HG02970 (cell line): Measurements from ENCODE around the gene CRIM1.

Source experiments
- ATAC-seq: cut with Tn5 transposase; IDR thresholded peaks from one replicate; pipeline ENCODE4 v1.9.1; 2021; ENCODE audit warnings: mild to moderate bottlenecking, moderate library complexity, moderate number of reproducible peaks; ENCODE audit not compliant: unreplicated experiment, low FRiP score

CRIM1 gene

DNA sequence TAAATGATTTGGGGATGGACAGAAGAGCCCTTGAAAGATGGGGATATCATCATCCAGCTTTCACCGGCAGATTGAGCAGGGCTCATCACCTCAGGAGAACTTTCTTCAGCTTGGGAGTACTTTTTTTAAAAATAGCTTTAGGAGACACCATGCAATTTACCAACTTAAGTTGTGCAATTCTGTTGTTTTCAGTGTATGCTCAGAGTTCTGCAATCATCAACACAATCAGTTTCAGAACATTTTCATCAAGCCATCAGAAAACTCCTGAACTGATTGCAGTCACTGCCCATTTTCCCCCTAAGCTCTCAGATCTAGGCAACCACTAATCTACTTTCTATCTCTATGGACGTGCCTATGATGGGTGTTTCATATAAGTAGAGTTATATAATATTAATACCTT lies 117.7 kb downstream of the CRIM1 start:
- no peak for ATAC-seq

GRCh38 chr2:36476411-36476810 lies 120.8 kb downstream of the CRIM1 start:
- ATAC-seq: no peak

DNA sequence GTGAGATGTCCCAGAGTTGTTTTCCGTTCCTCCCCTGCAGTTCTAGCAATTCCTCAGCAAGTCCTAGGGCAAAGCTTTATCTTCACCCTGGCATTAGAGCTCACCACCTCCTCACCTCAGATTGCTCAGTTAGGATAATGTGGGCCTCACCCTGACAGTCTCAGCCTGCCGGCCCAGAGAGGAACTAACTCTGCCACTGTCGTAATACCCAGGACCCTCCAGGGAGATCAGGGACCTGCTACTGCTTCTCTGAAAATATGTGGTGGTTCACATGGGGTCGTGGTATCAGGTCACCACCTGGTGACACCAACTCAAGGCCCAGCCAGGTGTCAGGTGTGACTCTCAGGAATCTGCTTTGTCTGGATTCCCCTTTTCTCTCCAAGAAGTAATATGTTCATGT lies 121.7 kb downstream of the CRIM1 start:
- no peak for ATAC-seq

- no peak for ATAC-seq
These were observed 122.2 kb downstream of the CRIM1 start for GRCh38 chr2:36477746-36478145.

DNA sequence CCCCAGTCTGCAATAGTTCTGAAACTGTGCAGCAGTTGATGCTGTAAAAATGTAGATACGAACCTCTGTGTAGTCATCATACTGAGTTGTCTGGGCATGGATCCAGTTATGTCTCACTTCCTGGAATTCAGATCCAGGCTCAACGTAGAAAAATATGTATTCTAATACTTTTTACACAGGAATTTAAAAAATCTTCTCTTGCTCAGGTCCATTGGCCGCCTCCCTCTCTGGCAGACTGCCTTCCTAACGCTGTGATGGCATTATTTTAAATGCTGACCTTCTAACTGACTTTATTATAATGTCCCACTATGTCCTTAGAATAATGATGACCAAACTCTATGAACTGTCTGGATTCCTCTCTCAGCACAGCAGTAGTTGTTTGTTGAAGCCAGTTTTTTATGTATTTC lies 122.8 kb downstream of the CRIM1 start:
- no peak for ATAC-seq

DNA sequence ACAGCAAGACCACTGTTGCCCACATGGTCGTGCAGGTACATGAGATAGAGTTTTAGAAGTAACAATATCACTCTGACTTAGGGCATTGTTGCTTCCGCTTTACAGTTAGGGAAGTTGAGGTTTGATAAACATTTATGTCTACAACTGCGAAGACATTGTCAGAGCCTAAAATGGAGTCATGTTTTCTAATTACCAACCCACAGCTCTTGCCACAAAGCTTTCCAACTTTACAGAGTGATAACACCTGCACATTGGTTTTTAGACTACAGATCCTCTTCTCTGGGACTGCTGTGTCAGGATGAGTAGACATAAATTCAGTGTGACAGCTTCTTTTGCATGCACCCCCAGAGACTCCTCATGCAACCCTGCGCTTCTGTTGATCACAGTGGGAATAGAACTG lies 123.4 kb downstream of the CRIM1 start:
- no peak for ATAC-seq

DNA sequence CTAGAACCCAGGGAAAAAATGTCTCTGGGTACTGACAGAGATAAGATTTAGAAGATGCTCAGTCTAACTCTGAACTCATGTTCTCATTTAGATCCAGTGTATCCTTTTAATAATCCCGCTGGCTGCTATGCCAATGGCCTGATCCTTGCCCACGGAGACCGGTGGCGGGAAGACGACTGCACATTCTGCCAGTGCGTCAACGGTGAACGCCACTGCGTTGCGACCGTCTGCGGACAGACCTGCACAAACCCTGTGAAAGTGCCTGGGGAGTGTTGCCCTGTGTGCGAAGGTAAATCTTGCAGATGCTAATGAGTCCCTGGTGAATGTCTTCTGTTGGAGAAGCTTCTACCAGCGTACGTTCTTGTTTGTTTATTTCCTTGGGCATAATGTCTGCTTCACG lies 123.8 kb downstream of the CRIM1 start:
- no peak for ATAC-seq

GRCh38 chr2:36480028-36480427 lies 124.5 kb downstream of the CRIM1 start:
- ATAC-seq: no peak

DNA sequence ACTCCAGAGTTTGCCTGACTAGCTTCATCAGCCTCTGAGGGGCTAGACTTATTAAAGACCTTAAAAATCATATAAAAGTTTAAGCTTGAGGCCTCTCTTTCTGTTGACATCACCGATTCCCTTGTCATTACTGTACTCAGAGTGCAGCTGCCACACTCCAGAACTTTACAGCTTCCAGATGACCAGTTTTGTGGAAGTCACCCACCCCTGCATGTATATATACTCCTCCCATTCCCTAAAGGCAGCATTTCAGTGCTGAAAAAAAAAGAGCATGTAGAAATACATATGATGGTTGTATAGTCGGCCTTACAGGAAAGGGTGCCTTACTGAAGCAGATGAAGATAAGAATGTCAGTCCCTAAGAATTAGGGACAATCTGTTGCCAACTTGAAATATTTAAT lies 125.1 kb downstream of the CRIM1 start:
- no peak for ATAC-seq

GRCh38 chr2:36481709-36482108 lies 126.1 kb downstream of the CRIM1 start:
- no peak for ATAC-seq

DNA sequence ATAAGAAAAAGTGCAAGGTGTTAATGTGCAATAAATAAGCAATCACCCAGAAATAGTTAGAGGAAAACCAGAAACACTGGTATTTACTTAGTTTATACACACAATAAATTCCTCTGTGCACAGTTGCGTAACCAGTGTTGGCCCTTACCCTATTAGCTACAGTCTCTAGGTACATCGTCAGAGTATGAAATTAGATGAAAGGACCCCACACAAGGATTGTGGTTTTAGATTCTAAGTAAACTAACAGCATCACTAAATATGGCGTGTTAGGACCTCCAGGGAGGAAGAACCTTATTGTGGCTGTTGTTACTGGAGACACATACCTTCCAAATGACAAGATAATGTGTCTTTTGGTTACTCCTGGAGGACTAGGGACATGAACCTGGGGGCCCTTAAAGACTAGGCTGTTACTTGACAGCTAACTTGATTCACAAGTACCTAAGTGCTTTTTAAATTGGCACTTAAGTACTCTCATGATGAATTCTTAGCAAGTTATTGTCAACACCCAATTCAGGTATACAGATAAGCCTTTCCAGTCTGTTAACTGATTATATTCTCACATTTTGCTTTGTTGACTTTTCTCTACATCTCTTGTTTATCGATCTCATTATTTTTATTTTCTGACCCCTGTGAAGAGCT lies 127.1 kb downstream of the CRIM1 start:
- no peak for ATAC-seq

- no peak for ATAC-seq
These were observed 127.7 kb downstream of the CRIM1 start for GRCh38 chr2:36483290-36483689.

- no peak for ATAC-seq
These were observed 128.9 kb downstream of the CRIM1 start for GRCh38 chr2:36484454-36484853.

- no peak for ATAC-seq
These were observed 129.9 kb downstream of the CRIM1 start for GRCh38 chr2:36485521-36485920.

DNA sequence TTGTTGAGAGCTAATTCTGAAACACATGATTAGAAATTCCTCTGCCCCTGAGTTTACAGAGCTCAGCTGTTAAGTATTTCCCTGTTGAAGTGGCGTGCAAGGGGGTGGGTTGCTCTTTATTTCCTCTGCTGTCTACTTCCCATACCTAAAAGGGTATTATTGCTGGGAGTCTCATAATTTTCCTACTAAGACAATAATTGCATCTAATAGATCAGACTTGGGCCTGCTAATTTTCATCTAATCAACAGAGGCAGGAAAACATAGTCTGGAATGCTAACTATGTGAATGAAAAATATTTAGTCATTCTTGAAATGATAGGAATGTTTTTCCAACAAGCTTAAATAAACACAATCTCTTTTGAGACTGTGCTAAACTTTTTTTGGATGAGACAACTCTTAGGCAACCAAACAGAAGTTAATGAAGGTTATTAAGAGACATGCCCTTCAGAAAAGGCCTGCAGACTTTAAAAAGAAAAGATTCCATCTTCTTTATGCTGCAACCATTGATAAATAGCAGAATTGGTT lies 131.0 kb downstream of the CRIM1 start:
- no peak for ATAC-seq

- ATAC-seq: no peak
These were observed 132.4 kb downstream of the CRIM1 start for GRCh38 chr2:36487947-36488346.

DNA sequence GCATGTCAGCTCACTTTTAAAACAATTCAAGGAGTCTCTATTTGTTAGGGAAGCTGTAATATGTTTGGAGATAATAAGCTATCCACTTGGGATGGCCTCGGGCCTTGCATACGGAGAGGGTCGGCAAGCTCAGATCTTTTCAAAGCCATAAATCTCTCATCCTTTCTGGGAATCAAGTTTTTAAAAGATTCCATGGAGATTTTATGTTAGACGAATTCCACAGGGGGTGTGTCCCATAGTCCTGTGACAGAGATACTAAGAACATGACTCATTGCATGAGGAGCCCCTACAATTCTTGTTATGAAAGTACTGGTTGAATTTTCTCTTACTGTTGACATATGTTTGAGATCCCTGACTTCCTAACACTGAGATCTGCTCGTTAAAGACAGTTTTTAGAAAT lies 133.7 kb downstream of the CRIM1 start:
- ATAC-seq: no peak

DNA sequence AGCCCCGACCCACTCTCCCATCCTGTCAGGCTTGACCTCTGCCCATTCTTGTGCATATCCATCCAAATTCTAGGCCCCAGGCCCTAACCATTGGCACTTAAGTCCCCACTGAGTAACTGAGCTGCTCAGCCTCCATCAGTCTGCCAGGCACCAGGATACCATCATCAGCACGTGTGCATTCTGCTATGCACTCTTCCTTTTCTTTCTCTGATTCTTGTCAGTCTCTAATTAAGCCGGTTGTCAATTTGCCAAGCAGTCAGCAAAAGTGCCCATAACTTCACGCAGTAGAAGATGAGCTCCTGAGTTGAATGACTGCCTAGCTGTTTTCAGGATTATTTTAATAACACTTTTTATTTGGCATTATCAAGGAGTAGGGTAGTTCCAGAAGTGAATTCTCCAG lies 135.2 kb downstream of the CRIM1 start:
- no peak for ATAC-seq

GRCh38 chr2:36492216-36492945 lies 136.8 kb downstream of the CRIM1 start:
- ATAC-seq: no peak

GRCh38 chr2:36493306-36493705 lies 137.7 kb downstream of the CRIM1 start:
- no peak for ATAC-seq

GRCh38 chr2:36497570-36498163 lies 142.1 kb downstream of the CRIM1 start:
- ATAC-seq: no peak
